Stimulated activated CD8-positive, alpha-beta memory T cell treated with anti-CD3 and anti-CD28 coated beads, Interleukin-2, amount 100 ng/mL, for 48 hours (primary cell): ENCODE results near the gene PDGFB.
A peak's percentile ranks its signal among the peaks of the same experiment; 100 is the strongest.

Experiments used
- DNase-seq, 2 donors: peaks; one replicate each; pipeline ENCODE4 v3.0.0-alpha.2; 2020; ENCODE audit warnings: low read depth in 2 of 2

PDGFB gene

DNA sequence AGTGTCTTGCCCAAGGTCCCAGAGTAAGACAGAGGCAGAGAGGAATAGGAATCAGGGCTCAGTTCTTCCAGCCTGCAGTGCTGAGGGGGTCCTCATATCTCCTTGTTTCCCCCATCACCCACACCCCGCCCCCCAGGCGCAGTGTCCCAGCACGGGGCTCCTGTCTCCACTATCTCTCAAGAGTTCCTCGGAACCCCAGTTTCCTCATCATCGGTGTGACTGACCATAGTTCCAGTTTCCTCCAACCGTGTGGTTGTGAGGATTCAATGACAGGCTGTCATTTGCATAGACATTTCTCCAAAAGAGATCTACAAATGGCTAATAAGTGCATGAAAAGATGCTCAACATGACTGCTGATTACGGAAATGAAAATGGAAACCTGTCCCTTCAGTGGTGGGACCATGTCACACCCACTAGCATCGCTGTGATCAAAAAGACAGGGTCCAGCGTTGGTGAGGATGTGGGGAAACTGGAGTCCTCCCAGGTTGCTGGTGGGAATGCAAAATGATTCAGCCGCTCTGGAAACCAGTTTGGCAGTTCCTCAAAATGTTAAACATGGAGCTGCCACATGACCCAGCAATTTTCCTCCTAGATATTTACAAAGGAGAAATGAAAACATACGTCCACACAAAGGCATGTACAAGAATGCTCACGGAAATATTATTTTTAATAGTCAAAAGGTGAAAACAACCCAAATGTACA is 31.8 kb upstream of the PDGFB start:
- no peak for DNase-seq

DNA sequence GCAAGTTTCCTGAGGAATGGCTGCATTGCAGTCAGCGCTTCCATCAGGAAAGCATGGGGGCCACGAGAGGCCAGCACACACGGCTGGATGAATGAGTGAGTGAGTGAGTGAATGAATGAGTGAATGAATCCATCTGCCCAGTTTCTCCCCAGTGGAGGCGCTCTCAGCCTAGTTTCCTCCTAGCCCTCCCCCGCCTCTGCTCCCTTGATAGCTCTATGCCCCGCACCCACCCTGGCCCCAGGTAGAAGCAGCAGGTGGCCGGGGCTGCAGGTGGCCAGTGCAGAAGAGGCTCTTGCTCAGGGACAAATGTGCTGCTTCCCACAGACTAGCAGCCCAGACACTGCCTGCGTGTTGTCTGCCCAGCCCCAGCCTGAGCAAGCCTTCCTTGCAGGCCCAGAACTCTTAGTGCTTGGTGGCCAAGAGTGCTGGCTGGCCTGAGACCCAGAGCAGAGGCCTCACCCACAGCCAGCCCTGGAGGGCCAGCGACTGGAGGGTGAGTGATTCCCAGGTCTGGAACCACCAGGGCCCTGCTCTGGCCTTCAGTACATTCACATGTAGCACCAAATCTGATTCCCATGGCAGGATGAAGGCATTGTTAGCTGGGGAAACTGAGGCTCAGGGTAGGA is 31.1 kb upstream of the PDGFB start:
- no peak for DNase-seq

DNA sequence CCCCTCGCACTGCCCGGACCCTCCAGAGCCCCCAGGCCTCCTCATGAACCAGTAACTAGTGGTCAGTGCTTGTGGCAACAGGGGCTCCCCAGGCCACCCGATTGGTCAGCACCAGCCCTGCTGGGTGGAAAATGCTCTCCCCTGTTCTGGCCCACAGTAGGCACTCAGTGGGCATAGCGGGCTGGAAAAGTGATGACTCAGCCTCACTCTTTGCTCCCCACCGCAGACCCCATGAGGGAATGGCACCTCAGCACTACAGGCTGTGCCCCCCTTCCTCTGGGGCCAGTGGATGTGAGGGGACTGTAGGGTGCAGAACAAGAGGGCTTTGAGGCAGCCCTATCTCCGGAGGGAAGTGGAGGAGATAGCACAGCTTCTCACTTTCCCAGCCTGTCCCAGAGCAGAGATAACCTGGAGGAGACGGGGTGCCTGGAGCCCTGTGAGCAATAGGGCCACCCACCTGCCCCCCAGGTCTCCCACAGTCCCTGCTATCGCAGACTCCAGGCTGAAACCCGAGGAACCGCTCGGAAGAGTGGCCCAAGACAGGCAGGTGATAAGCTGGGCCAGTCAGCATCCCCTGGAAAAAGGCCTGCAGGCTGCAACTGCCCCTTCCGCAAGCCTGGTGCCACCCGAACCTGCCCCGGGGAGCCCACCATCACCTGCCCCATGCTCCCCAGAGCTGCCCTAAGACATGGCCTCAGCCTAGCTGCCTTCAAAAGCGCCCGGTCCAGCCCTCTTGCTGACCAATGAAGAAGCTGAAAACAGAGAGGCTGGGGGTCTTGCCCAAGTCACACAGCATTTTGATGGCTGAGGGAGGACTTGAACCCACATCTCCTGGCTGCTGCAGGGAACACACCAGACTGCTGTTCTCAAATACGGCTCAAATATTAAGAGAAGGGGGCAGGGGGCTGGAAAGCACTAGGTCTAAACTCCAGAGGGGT is 29.4 kb upstream of the PDGFB start:
- DNase-seq = no peak

GRCh38 chr22:39270792-39271191 is 26.0 kb upstream of the PDGFB start:
- no peak for DNase-seq

- no peak for DNase-seq
Observed at GRCh38 chr22:39270280-39270679, 25.5 kb upstream of the PDGFB start.

DNA sequence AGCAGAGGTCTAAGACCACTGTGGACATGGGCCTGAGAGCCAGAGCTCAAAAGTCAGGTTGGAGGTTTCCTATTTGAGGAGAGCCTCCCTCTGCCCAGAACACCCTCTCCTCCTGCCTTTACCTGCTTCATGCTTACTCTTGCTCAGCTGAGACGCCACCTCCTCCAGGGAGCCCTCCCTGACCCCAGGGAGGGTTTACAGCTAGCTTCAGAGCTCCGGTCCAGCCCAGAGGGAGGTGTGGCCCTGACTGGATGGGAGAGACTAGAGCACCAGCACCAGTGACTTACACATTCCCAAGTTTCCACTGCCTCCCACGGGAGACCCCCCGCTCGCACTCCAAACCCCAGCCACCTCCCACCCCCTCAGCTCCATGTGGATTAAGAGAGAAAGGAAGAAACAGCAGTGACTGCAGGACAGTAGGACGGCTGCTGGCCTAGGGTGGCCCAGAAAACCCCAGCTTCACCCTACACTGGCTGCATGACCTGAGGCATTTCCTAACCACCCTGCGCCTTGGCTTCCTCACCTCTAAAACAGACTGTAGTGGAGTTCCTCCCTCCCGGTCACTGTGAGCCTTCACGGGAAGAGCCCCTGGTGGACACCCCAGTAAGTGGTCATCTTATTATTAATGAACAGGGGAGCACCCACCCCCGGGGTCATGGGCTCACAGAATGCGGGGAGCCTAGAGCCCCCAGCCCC is 24.5 kb upstream of the PDGFB start:
- no peak for DNase-seq

GRCh38 chr22:39268645-39269044 is 23.9 kb upstream of the PDGFB start:
- DNase-seq = no peak

DNA sequence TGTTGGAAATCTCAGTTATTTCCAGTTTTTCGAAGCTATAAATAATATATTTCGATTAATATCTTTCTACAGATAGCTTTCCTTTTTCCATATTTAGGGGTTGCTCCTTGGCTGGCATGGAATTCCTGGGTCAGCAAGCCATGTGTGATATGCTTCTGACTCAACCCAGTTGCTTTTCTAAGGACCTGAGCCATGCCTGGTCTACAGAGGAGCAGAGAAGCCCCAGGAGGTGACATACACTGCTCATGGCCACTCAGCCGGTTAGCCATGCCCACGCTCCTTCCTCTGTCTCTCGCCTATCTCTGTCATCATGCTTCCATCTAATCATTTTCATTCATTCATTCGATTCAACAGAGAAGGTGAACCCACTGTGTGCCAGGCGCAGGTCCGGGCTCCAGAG is 23.2 kb upstream of the PDGFB start:
- DNase-seq = no peak

DNA sequence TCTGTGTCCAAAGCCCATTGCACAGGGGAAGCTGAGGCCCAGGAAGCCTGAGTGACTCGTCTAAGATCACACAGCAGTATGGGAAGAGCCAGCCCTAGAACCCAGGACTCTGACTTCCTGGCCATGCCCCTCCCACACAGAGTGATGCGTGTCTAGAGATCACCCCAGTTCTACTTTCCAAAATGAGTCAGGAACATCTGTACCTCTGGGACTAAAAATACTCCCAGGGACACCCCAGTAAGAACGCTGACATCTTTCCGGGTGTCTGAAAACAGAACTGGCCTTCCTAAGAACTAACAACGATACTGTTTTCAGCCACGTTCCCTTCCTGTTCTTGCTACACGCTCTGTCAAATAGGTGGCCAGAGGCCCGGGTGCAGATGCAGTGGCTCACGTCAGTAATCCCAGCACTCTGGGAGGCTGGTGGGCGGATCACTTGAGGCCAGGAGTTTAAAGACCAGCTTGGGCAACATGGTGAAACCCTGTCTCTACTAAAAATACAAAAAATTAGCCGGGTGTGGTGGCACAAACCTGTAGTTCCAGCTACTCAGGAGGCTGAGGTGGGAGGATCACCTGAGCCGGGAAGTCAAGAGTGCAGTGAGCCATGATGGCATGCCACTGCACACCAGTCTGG is 21.7 kb upstream of the PDGFB start:
- DNase-seq = peak in 1 of 2 donors; percentile 40

GRCh38 chr22:39265143-39265886 is 20.5 kb upstream of the PDGFB start:
- no peak for DNase-seq

GRCh38 chr22:39264349-39265038 is 19.7 kb upstream of the PDGFB start:
- no peak for DNase-seq

DNA sequence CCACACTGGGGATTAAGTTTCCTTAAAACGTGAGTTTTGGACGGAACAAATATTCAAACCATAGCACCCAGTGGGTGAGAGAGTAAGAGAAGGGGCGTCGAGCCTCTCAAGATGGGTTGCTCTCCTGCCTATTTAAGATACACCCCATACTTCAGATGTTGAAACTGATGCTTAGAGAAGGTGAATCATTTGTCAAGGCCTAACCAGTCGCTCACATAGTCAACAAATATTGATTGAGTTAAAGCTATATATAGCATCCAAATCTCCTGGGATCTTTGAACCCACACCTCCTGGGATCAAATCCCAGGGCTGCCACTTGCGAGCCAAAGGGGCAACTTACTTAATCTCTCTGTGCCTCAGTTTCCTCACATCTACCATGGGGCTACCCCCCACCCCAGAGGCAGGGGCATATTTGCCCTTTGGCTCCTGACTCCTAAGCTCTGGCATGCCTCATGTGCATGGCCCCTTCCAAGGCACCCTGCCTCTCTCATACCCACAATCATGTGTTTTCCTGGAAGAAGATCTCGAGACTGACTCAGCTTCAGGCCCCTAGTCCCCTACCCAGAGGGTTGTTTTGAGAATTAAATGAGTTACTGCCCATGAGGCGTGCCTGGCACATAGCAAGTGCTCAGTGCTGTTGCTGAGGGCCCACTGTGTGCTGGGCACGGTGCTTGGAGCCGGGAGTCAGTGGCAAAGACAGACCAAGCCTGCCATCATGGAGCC is 19.0 kb upstream of the PDGFB start:
- DNase-seq = no peak

DNA sequence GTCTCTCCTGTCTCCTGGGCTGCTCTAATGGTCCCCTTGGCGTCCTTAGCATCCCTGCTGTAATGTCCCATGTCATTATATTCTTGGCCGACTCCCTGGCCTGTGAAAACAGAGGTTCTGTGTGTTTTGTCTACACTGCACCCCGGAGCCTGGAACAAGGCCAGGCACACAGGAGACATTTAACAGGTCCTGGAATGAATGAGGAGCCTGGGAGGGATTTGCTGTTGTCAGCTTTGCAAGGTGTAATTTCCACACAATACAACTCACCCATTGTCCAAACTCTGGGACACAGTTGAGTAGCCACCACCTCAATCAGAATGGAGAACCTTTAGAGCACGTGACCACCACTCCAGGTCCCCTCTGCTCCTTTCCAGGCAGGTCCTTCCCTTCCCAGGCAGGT is 14.9 kb upstream of the PDGFB start:
- DNase-seq = no peak

- DNase-seq = no peak
Observed at GRCh38 chr22:39257901-39258475, 13.2 kb upstream of the PDGFB start.

GRCh38 chr22:39256979-39257378 is 12.2 kb upstream of the PDGFB start:
- no peak for DNase-seq

DNA sequence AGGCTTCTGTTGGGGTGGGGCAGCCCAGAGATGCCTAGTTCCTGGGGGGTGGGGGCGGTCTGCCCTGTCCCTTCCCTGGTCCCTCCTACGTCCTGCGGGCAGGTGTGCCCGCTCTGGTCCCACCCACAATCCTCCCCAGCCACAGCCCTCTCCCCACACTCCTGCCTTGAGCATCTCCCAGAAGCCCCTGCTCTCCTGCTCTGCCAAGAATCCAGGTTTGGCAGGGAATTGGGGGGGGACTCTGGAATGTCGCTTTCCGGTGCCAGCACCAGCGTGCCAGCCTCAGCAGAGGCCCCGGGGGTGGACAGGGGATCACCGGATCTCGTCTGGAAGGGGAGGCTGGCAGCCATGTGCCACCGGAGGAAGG is 11.4 kb upstream of the PDGFB start:
- no peak for DNase-seq

- DNase-seq = no peak
Observed at GRCh38 chr22:39255449-39256185, 10.8 kb upstream of the PDGFB start.

- peak in 1 of 2 donors; percentile 48 for DNase-seq
Observed at GRCh38 chr22:39254789-39255298, 10.1 kb upstream of the PDGFB start.
